Measurements from ENCODE around the gene PTPRA. TPM values are rescaled to one million over a fixed set of nuclear protein-coding genes. Genes with fewer than 3 reads are reported as not detected.

Gene PTPRA
- polyA plus RNA-seq, 1 donor = 52.7 TPM

DNA sequence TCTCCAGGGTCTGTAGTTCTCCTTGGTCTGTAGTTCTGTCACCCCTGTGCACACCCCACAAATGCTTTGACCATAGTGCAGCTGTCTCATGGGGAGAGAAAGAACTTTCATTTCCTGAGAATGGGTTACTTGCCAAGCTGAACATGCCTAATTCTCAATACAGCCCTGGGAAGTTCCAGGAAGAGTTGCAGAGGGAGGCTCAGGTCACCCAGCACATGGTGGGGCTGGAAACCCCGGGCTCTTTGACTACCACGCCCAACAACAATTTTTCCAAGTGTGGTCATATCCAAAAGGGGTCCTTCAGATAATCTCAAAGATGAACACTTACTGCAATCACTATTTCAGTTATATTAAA, 2.2 kb upstream of the PTPRA start:
- DNase-seq = no peak
- no CpG with 5 or more reads among the region's 2 CpGs for WGBS (ENCODE audit: insufficient coverage, low lambda C conversion rate)
- H3K4me3 ChIP-seq (ENCODE audit: low read length) = no peak overlapping the region

DNA sequence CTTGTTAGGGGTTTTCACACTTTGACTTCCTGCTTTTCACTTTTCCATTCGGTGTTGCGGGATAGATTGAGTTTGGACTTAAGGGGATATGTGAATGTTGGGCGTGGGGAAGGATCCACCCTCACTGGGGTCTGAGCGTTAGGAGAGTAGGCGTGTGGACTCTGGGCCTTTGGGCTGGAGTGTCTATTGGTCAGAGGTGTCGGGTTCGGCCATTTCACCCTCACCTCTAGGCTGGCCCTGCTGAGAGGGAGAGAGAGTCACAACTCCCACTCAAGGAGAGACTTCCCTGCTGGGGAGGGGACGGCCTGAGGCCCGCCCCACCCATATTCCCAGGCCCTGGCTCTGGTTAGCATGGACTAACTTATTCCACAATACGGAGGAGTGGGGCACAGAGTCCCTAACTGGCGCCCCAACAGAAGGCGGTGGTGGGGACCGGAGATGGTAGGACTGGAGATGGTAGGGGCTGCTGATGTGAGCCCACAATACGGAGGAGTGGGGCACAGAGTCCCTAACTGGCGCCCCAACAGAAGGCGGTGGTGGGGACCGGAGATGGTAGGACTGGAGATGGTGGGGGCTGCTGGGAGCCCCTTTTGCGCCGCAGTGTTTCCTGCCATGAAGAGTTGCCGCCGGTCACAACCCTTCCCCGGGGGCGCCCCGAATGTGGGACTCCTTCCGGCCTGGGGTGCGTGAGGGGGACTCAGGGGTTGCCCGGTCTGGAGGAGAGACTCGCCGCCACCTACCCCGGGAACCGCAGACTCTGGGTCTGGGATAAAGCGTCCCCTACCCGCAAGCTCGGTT, 1.4 kb upstream of the PTPRA start:
- WGBS (ENCODE audit: insufficient coverage, low lambda C conversion rate) = no CpG with 5 or more reads among the region's 34 CpGs
- Histone ChIP-seq H3K27ac (ENCODE audit: low read length) (no peak overlapping the region), H3K4me1 (ENCODE audit: control insufficient read depth, insufficient read depth, low read length) (peaks cover 9% of the 10 kb centered on the region), H3K4me3 (ENCODE audit: low read length) (peak overlapping the region; percentile 57), H3K36me3 (ENCODE audit: control insufficient read depth, insufficient read depth, low read length) (peaks cover 3% of the 10 kb centered on the region), H3K27me3 (ENCODE audit: control insufficient read depth, insufficient read depth, low read length) (peaks cover 27% of the 10 kb centered on the region), H3K9me3 (ENCODE audit: control insufficient read depth, low read depth, low read length) (peaks cover 2% of the 10 kb centered on the region)
- DNase-seq = peak in 1 of 2 donors; percentile 21

More for the DNA sequence above, 2.2 kb upstream of the PTPRA start:
- H3K27ac ChIP-seq (ENCODE audit: low read length) = no peak overlapping the region
- peaks cover 10% of the 10 kb centered on the region for H3K36me3 ChIP-seq (ENCODE audit: control insufficient read depth, insufficient read depth, low read length)
- H3K4me1 ChIP-seq (ENCODE audit: control insufficient read depth, insufficient read depth, low read length) = peaks cover 9% of the 10 kb centered on the region
- H3K9me3 ChIP-seq (ENCODE audit: control insufficient read depth, low read depth, low read length) = peaks cover 2% of the 10 kb centered on the region
- peaks cover 27% of the 10 kb centered on the region for H3K27me3 ChIP-seq (ENCODE audit: control insufficient read depth, insufficient read depth, low read length)

GRCh38 chr20:2872459-2873009, 747 bp upstream of the PTPRA start:
- peaks cover 9% of the 10 kb centered on the region for H3K4me1 ChIP-seq (ENCODE audit: control insufficient read depth, insufficient read depth, low read length)
- H3K27ac ChIP-seq (ENCODE audit: low read length) = no peak overlapping the region
- no CpG with 5 or more reads among the region's 49 CpGs for WGBS (ENCODE audit: insufficient coverage, low lambda C conversion rate)

GRCh38 chr20:2873747-2874041, 413 bp downstream of the PTPRA start:
- Histone ChIP-seq H3K4me3 (ENCODE audit: low read length) (peak overlapping the region; percentile 97), H3K4me1 (ENCODE audit: control insufficient read depth, insufficient read depth, low read length) (peaks cover 9% of the 10 kb centered on the region), H3K9me3 (ENCODE audit: control insufficient read depth, low read depth, low read length) (peaks cover 2% of the 10 kb centered on the region), H3K27me3 (ENCODE audit: control insufficient read depth, insufficient read depth, low read length) (peaks cover 27% of the 10 kb centered on the region), H3K36me3 (ENCODE audit: control insufficient read depth, insufficient read depth, low read length) (peaks cover 2% of the 10 kb centered on the region), H3K27ac (ENCODE audit: low read length) (no peak overlapping the region)
- WGBS (ENCODE audit: insufficient coverage, low lambda C conversion rate) = no CpG with 5 or more reads among the region's 29 CpGs
- peak in 1 of 2 donors; percentile 35 for DNase-seq

More at GRCh38 chr20:2872459-2873009, 747 bp upstream of the PTPRA start:
- Histone ChIP-seq H3K4me3 (ENCODE audit: low read length) (peak overlapping the region; percentile 57), H3K27me3 (ENCODE audit: control insufficient read depth, insufficient read depth, low read length) (peaks cover 27% of the 10 kb centered on the region), H3K36me3 (ENCODE audit: control insufficient read depth, insufficient read depth, low read length) (peaks cover 2% of the 10 kb centered on the region), H3K9me3 (ENCODE audit: control insufficient read depth, low read depth, low read length) (peaks cover 2% of the 10 kb centered on the region)
- peak; percentile 27 to 70 for DNase-seq

DNA sequence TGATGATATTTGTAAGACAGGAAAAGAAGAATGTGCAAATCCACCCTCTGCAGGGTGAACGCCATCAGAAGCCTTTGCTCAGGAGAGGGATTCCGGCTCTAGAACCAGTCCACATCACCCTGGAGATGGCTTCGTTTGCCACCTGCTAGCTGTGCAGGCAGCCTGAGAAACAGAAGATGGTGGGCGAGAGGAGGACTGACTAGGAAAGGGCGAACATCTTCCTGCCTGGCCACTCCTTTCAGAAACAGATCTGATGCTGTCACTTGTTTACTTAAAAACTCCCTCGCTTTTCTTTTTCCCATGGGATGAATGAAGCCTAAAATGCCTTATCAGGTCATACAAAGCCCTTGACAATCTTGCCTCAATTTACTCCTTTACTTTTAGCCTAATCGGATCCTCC, 1.2 kb downstream of the PTPRA start:
- peaks cover 2% of the 10 kb centered on the region for H3K9me3 ChIP-seq (ENCODE audit: control insufficient read depth, low read depth, low read length)
- peak overlapping the region; percentile 97 for H3K4me3 ChIP-seq (ENCODE audit: low read length)
- peaks cover 27% of the 10 kb centered on the region for H3K27me3 ChIP-seq (ENCODE audit: control insufficient read depth, insufficient read depth, low read length)
- peaks cover 9% of the 10 kb centered on the region for H3K4me1 ChIP-seq (ENCODE audit: control insufficient read depth, insufficient read depth, low read length)
- no CpG with 5 or more reads among the region's 7 CpGs for WGBS (ENCODE audit: insufficient coverage, low lambda C conversion rate)
- H3K27ac ChIP-seq (ENCODE audit: low read length) = no peak overlapping the region
- DNase-seq = peak in 1 of 2 donors; percentile 21
- H3K36me3 ChIP-seq (ENCODE audit: control insufficient read depth, insufficient read depth, low read length) = peaks cover 2% of the 10 kb centered on the region

DNA sequence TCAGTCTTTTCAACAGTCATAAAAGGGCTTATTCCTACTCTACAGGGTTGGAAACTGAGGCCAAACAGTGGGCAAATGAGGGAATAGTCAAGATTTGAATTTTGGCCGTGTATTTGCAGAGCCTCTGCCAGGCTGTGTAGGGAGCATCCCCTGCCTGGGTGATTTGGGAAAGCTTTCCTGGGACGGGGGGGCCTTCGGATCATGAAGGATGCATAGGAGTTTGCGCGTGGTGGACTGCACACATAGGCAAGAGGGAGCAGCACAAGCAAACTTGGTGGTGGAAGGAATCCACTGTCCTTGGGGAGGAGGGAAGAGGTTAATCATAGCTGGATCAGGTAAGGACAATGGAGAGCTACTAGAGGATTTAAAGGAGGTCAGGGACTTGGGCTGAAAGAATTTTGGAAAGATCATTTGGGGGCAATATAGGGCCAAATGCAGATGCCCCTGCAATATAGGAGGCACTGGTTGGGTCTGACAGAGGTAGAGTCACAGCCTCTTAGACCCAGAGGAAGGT, 2.5 kb downstream of the PTPRA start:
- peaks cover 2% of the 10 kb centered on the region for H3K9me3 ChIP-seq (ENCODE audit: control insufficient read depth, low read depth, low read length)
- 100% methylated on average over 3 of the region's 5 CpGs for WGBS (ENCODE audit: insufficient coverage, low lambda C conversion rate)
- peaks cover 2% of the 10 kb centered on the region for H3K36me3 ChIP-seq (ENCODE audit: control insufficient read depth, insufficient read depth, low read length)
- peaks cover 9% of the 10 kb centered on the region for H3K4me1 ChIP-seq (ENCODE audit: control insufficient read depth, insufficient read depth, low read length)
- no peak overlapping the region for H3K27ac ChIP-seq (ENCODE audit: low read length)
- DNase-seq = no peak
- H3K4me3 ChIP-seq (ENCODE audit: low read length) = no peak overlapping the region
- peaks cover 22% of the 10 kb centered on the region for H3K27me3 ChIP-seq (ENCODE audit: control insufficient read depth, insufficient read depth, low read length)

- Histone ChIP-seq H3K27ac (ENCODE audit: low read length) (no peak overlapping the region), H3K36me3 (ENCODE audit: control insufficient read depth, insufficient read depth, low read length) (peaks cover 2% of the 10 kb centered on the region), H3K4me1 (ENCODE audit: control insufficient read depth, insufficient read depth, low read length) (no peaks in the 10 kb centered on the region), H3K4me3 (ENCODE audit: low read length) (no peak overlapping the region), H3K27me3 (ENCODE audit: control insufficient read depth, insufficient read depth, low read length) (no peaks in the 10 kb centered on the region), H3K9me3 (ENCODE audit: control insufficient read depth, low read depth, low read length) (no peaks in the 10 kb centered on the region)
- DNase-seq = no peak
- no CpG with 5 or more reads among the region's 1 CpG for WGBS (ENCODE audit: insufficient coverage, low lambda C conversion rate)
These were observed 5.2 kb downstream of the PTPRA start for GRCh38 chr20:2878515-2878914.

DNA sequence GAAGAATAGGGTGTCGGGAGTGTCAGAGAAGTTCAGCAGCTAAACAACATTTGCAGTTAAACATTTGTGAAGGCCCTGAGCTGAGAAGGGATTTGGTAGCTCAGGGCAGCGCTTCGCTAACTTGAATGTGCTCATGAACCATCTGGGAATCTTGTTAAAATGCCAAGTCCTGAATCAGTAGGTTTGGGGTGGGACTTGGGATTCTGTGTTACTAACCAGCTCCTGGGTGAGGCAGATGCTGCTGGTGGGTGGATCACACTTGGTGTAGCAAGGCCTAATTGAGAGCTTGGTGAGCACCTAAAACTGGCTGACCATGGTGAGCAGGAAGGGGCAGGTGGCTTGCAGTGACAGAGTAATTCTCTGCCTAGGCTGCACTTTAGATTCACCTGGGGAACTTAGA, 5.9 kb downstream of the PTPRA start:
- Histone ChIP-seq H3K27ac (ENCODE audit: low read length) (no peak overlapping the region), H3K9me3 (ENCODE audit: control insufficient read depth, low read depth, low read length) (no peaks in the 10 kb centered on the region), H3K27me3 (ENCODE audit: control insufficient read depth, insufficient read depth, low read length) (no peaks in the 10 kb centered on the region), H3K36me3 (ENCODE audit: control insufficient read depth, insufficient read depth, low read length) (peaks cover 2% of the 10 kb centered on the region), H3K4me3 (ENCODE audit: low read length) (no peak overlapping the region), H3K4me1 (ENCODE audit: control insufficient read depth, insufficient read depth, low read length) (no peaks in the 10 kb centered on the region)
- DNase-seq = no peak
- WGBS (ENCODE audit: insufficient coverage, low lambda C conversion rate) = no CpG with 5 or more reads among the region's 3 CpGs

- H3K4me3 ChIP-seq (ENCODE audit: low read length) = no peak overlapping the region
- H3K36me3 ChIP-seq (ENCODE audit: control insufficient read depth, insufficient read depth, low read length) = no peaks in the 10 kb centered on the region
- no CpG with 5 or more reads among the region's 7 CpGs for WGBS (ENCODE audit: insufficient coverage, low lambda C conversion rate)
- H3K9me3 ChIP-seq (ENCODE audit: control insufficient read depth, low read depth, low read length) = no peaks in the 10 kb centered on the region
- no peak for DNase-seq
- no peaks in the 10 kb centered on the region for H3K27me3 ChIP-seq (ENCODE audit: control insufficient read depth, insufficient read depth, low read length)
- H3K4me1 ChIP-seq (ENCODE audit: control insufficient read depth, insufficient read depth, low read length) = no peaks in the 10 kb centered on the region
- H3K27ac ChIP-seq (ENCODE audit: low read length) = no peak overlapping the region
These were observed 7.4 kb downstream of the PTPRA start for GRCh38 chr20:2880650-2881049.

DNA sequence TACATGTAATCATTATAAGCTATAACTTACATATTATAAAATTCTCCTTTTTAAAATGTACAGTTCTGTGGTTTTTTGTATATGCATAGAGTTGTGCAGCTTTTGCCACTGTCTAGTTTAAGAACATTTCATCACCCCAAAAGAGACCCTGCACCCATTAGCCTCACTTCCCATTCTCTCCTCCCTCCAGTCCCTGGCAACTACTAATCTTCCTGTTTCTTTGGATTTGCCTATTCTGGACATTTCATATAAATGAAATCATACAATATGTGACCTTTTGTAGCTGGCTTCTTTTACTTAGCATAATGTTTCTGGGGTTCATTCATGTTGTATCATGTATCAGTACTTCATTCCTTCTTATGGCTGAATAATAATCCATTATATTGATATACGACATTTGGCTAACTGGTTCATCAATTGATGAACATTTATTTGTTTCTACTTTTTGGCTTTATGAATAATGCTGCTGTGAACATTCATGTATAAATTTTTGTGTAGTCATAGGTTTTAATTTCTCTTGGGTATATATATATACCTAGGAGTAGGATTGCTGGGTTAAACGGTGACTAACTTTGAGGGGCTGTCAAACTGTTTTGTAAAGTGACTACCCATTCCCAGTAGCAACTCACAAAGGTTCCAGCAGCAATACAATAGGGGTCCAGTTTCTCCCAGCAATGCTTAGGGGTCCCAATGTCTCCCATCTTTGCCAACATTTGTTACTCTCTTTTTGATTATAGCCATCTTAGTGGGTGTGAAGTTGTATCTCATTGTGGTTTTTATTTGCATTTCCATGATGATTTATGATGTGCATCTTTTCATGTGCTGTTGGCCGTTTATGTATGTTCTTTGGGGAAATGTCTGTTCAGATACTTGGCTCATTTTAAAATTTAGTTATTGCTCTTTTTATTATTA, 10.7 kb downstream of the PTPRA start:
- no peaks in the 10 kb centered on the region for H3K27me3 ChIP-seq (ENCODE audit: control insufficient read depth, insufficient read depth, low read length)
- H3K27ac ChIP-seq (ENCODE audit: low read length) = no peak overlapping the region
- no peaks in the 10 kb centered on the region for H3K9me3 ChIP-seq (ENCODE audit: control insufficient read depth, low read depth, low read length)
- H3K36me3 ChIP-seq (ENCODE audit: control insufficient read depth, insufficient read depth, low read length) = no peaks in the 10 kb centered on the region
- H3K4me1 ChIP-seq (ENCODE audit: control insufficient read depth, insufficient read depth, low read length) = no peaks in the 10 kb centered on the region
- DNase-seq = no peak
- no peak overlapping the region for H3K4me3 ChIP-seq (ENCODE audit: low read length)
- WGBS (ENCODE audit: insufficient coverage, low lambda C conversion rate) = 77% methylated on average over 2 of the region's 3 CpGs

All from large intestine (tissue), 3 donors.